Tibial artery (tissue), 4 donors: ENCODE measurements around the gene PDE4A.

ENCODE experiments used
- DNase-seq, 2 donors: peaks; one replicate each; pipeline ENCODE4 v3.0.0-alpha.2; 2019
- H3K27ac ChIP-seq, 2 donors: fragments of 200-600 bp; sonication (generic) in 1 of 2; 1 replicate in 1 of 2; 2 replicates in 1 of 2; pipeline ENCODE4 v1.5.1; 2018 to 2019; ENCODE audit warnings: mild to moderate bottlenecking in 1 of 2
- H3K27me3 ChIP-seq, 2 donors: fragments of 200-600 bp; sonication (generic) in 1 of 2; one replicate each; pipeline versions ENCODE4 v1.5.1 to v1.6.0; 2016 to 2019
- H3K36me3 ChIP-seq, 3 donors: fragments of 200-600 bp; sonication (generic) in 2 of 3; one replicate each; pipeline ENCODE4 v1.5.1; 2016 to 2019; ENCODE audit warnings: mild to moderate bottlenecking in 2 of 3
- H3K4me1 ChIP-seq, 4 donors: fragments of 200-600 bp; sonication (generic) in 2 of 4; 1 replicate in 3 of 4; 2 replicates in 1 of 4; pipeline ENCODE4 v1.5.1; 2016 to 2019
- H3K4me3 ChIP-seq, 2 donors: fragments of 200-600 bp; sonication (generic) in 1 of 2; 1 replicate in 1 of 2; 2 replicates in 1 of 2; pipeline ENCODE4 v1.5.1; 2018 to 2019; ENCODE audit warnings: mild to moderate bottlenecking in 2 of 2
- H3K9me3 ChIP-seq, 3 donors: fragments of 200-600 bp; sonication (generic) in 1 of 3; one replicate each; pipeline ENCODE4 v1.5.1; 2016 to 2019
- intact Hi-C: fragments of 100-400 bp; cut with DNase I; formaldehyde crosslinking; loops from one replicate; pipeline ENCODE4 v1.15.0; 2023; ENCODE audit warnings: low total_unique reads
- TF ChIP-seq, protein P1 (sequence below), 2 experiments: fragments of 200-600 bp in 1 of 2; fragments of 450-650 bp in 1 of 2; IDR thresholded peaks; one replicate each; pipeline ENCODE4 v1.5.1; 2017 to 2019; ENCODE audit warnings: antibody characterized with exemption in 2 of 2, mild to moderate bottlenecking in 1 of 2, moderate library complexity in 1 of 2

The PDE4A gene

GRCh38 chr19:10508036-10508435, 87.7 kb downstream of the PDE4A start:
- no peak for DNase-seq
- Histone ChIP-seq H3K27me3 (peaks cover 0 to 17% of the 10 kb centered on the region in 2 donors), H3K27ac (no peak overlapping the region), H3K4me3 (no peak overlapping the region), H3K36me3 (no peaks in the 10 kb centered on the region), H3K4me1 (peaks cover 0 to 11% (median 7%) of the 10 kb centered on the region in 4 donors), H3K9me3 (no peaks in the 10 kb centered on the region)
- TF ChIP-seq, protein P1, sequence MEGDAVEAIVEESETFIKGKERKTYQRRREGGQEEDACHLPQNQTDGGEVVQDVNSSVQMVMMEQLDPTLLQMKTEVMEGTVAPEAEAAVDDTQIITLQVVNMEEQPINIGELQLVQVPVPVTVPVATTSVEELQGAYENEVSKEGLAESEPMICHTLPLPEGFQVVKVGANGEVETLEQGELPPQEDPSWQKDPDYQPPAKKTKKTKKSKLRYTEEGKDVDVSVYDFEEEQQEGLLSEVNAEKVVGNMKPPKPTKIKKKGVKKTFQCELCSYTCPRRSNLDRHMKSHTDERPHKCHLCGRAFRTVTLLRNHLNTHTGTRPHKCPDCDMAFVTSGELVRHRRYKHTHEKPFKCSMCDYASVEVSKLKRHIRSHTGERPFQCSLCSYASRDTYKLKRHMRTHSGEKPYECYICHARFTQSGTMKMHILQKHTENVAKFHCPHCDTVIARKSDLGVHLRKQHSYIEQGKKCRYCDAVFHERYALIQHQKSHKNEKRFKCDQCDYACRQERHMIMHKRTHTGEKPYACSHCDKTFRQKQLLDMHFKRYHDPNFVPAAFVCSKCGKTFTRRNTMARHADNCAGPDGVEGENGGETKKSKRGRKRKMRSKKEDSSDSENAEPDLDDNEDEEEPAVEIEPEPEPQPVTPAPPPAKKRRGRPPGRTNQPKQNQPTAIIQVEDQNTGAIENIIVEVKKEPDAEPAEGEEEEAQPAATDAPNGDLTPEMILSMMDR (IDR thresholded peaks at IDR 0.05) = no peak
- intact Hi-C loops = no loop called here

DNA sequence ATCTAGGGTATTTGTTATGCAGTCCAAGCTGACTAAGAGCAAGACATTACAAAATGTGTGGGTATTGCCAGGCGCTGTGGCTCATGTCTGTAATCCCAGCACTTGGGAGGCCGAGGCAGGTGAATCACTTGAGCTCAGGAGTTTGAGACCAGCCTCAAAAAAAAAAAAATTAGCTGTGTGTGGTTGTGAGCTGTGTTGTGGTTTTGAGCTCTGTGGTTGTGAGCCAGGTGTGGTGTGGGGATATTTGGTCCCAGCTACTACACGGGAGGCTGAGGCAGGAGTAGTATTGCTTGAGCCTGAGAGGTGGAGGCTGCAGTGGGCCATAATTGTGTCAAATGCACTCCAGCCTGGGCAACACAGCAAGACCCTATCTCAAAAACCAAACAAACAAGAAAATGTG, 88.4 kb downstream of the PDE4A start:
- Histone ChIP-seq H3K9me3 (no peaks in the 10 kb centered on the region), H3K36me3 (no peaks in the 10 kb centered on the region), H3K4me1 (peaks cover 0 to 10% (median 6%) of the 10 kb centered on the region in 4 donors), H3K4me3 (no peak overlapping the region), H3K27ac (no peak overlapping the region), H3K27me3 (peaks cover 0 to 22% of the 10 kb centered on the region in 2 donors)
- intact Hi-C loops = no loop called here
- DNase-seq = no peak
- TF ChIP-seq, protein P1 (IDR thresholded peaks at IDR 0.05) = no peak

GRCh38 chr19:10510301-10510802, 90.0 kb downstream of the PDE4A start:
- H3K27ac ChIP-seq = no peak overlapping the region
- peaks cover 0 to 39% of the 10 kb centered on the region in 2 donors for H3K27me3 ChIP-seq
- no peak for DNase-seq
- H3K36me3 ChIP-seq = no peaks in the 10 kb centered on the region
- H3K4me1 ChIP-seq = peaks cover 0 to 15% (median 5%) of the 10 kb centered on the region in 4 donors
- H3K9me3 ChIP-seq = no peaks in the 10 kb centered on the region
- intact Hi-C loops = no loop called here
- no peak overlapping the region for H3K4me3 ChIP-seq
- TF ChIP-seq, protein P1 (IDR thresholded peaks at IDR 0.05) = peak; percentile 40 to 52

GRCh38 chr19:10513223-10513622, 92.9 kb downstream of the PDE4A start:
- DNase-seq = no peak
- H3K4me3 ChIP-seq = no peak overlapping the region
- intact Hi-C loops = no loop called here
- no peaks in the 10 kb centered on the region for H3K9me3 ChIP-seq
- peaks cover 0 to 52% of the 10 kb centered on the region in 2 donors for H3K27me3 ChIP-seq
- peaks cover 0 to 27% (median 18%) of the 10 kb centered on the region in 4 donors for H3K4me1 ChIP-seq
- TF ChIP-seq, protein P1 (IDR thresholded peaks at IDR 0.05) = no peak
- H3K36me3 ChIP-seq = no peaks in the 10 kb centered on the region
- H3K27ac ChIP-seq = no peak overlapping the region

GRCh38 chr19:10514211-10515145, 94.1 kb downstream of the PDE4A start:
- intact Hi-C loops = no loop called here
- Histone ChIP-seq H3K4me3 (no peak overlapping the region), H3K9me3 (no peaks in the 10 kb centered on the region), H3K27ac (no peak overlapping the region), H3K27me3 (peaks cover 0 to 57% of the 10 kb centered on the region in 2 donors), H3K36me3 (no peaks in the 10 kb centered on the region), H3K4me1 (peaks cover 0 to 33% (median 20%) of the 10 kb centered on the region in 4 donors)
- TF ChIP-seq, protein P1 (IDR thresholded peaks at IDR 0.05) = no peak
- no peak for DNase-seq
